Left lobe of liver (tissue), 2 donors: Measurements from ENCODE around the gene STOML1. TPM values are rescaled to one million over a fixed set of nuclear protein-coding genes. Genes with fewer than 3 reads are reported as not detected.
"Not testable (repeated sequence)": the region's sequence is repeated elsewhere in the genome, so short reads cannot be mapped to it uniquely, and the experiment has no call there.

ENCODE experiments used
- ATAC-seq: fragments of 200-7000 bp; cut with Tn5 transposase; one replicate; pipeline ENCODE4 v1.9.1; 2020; ENCODE audit warnings: mild to moderate bottlenecking, moderate library complexity
- DNase-seq: peaks from one replicate; pipeline ENCODE4 v3.0.0-alpha.2; 2020; ENCODE audit warnings: low spot score
- total RNA-seq: library from RNA; stranded (reverse); gene quantifications from one replicate; pipeline ENCODE4 v1.2.1, GENCODE V29; 2021
- donor health status: DM: no; HTN: no; CAD: no; lungs with moderate emphysema.
- donor health status: DM: no; HTN: yes; CAD: no.

The STOML1 gene
- total RNA-seq, 1 donor from 2014 or later, result 8.1 TPM

GRCh38 chr15:73948982-73949381, 43.1 kb downstream of the STOML1 start:
- DNase-seq, result no peak
- ATAC-seq, result no peak

GRCh38 chr15:73948396-73948795, 43.7 kb downstream of the STOML1 start:
- DNase-seq, result no peak
- ATAC-seq, result no peak

- DNase-seq (no peak), ATAC-seq (no peak)
Observed at GRCh38 chr15:73947651-73948050, 44.4 kb downstream of the STOML1 start.

- no peak for DNase-seq
Observed at GRCh38 chr15:73946795-73947370, 45.2 kb downstream of the STOML1 start.

GRCh38 chr15:73946046-73946721, 45.9 kb downstream of the STOML1 start:
- ATAC-seq (no peak), DNase-seq (no peak)

More at GRCh38 chr15:73946795-73947370, 45.2 kb downstream of the STOML1 start:
- no peak for ATAC-seq

- DNase-seq, result no peak
- no peak for ATAC-seq
Observed at GRCh38 chr15:73945130-73945508, 47.0 kb downstream of the STOML1 start.

- ATAC-seq (no peak), DNase-seq (no peak)
Observed at GRCh38 chr15:73944161-73945129, 47.6 kb downstream of the STOML1 start.

GRCh38 chr15:73942751-73943270, 49.3 kb downstream of the STOML1 start:
- DNase-seq, result no peak
- ATAC-seq, result no peak

- DNase-seq (no peak), ATAC-seq (no peak)
Observed at GRCh38 chr15:73941871-73942635, 50.0 kb downstream of the STOML1 start.

- ATAC-seq (no peak), DNase-seq (no peak)
Observed at GRCh38 chr15:73941449-73941848, 50.6 kb downstream of the STOML1 start.

- DNase-seq (no peak), ATAC-seq (no peak)
Observed at GRCh38 chr15:73941044-73941443, 51.1 kb downstream of the STOML1 start.

GRCh38 chr15:73940061-73940981, 51.8 kb downstream of the STOML1 start:
- ATAC-seq, result peak; percentile 82
- DNase-seq, result no peak

- ATAC-seq, result no peak
Observed at GRCh38 chr15:73939138-73939537, 53.0 kb downstream of the STOML1 start.

GRCh38 chr15:73938516-73938915, 53.6 kb downstream of the STOML1 start:
- DNase-seq, ATAC-seq: not testable (repeated sequence)

More at GRCh38 chr15:73939138-73939537, 53.0 kb downstream of the STOML1 start:
- DNase-seq, result no peak

GRCh38 chr15:73937726-73938125, 54.4 kb downstream of the STOML1 start:
- ATAC-seq (no peak), DNase-seq (no peak)

- no peak for ATAC-seq
- no peak for DNase-seq
Observed at GRCh38 chr15:73937296-73937695, 54.8 kb downstream of the STOML1 start.

- no peak for ATAC-seq
Observed at GRCh38 chr15:73936588-73937290, 55.4 kb downstream of the STOML1 start.

GRCh38 chr15:73936181-73936580, 55.9 kb downstream of the STOML1 start:
- no peak for ATAC-seq
- DNase-seq, result no peak

More at GRCh38 chr15:73936588-73937290, 55.4 kb downstream of the STOML1 start:
- no peak for DNase-seq

- ATAC-seq (no peak), DNase-seq (no peak)
Observed at GRCh38 chr15:73935547-73935946, 56.5 kb downstream of the STOML1 start.
